RCC 7860 (cell line): ENCODE results near the gene SLC43A3.
"Not testable (repeated sequence)": the region's sequence is repeated elsewhere in the genome, so short reads cannot be mapped to it uniquely, and the experiment has no call there.

ENCODE experiments used
- DNase-seq: peaks from one replicate; pipeline ENCODE4 v3.0.0-alpha.2; 2015; ENCODE audit warnings: low spot score
- FAIRE-seq: peaks from 2 replicates; lab custom pipeline; 2012; peaks lifted over from hg19 to GRCh38; lab: Jason Lieb, UNC

The SLC43A3 gene

GRCh38 chr11:57460022-57460757 is 33.3 kb upstream of the SLC43A3 start, which contains the start of gene RTN4RL2:
Gene RTN4RL2 (plus strand): TSS chr11:57460528. CDS start chr11:57460866, 338 bp downstream.
- FAIRE-seq, result no peak

GRCh38 chr11:57459164-57460021 is 32.5 kb upstream of the SLC43A3 start:
- DNase-seq, result no peak
- FAIRE-seq, result no peak

More at GRCh38 chr11:57460022-57460757, 33.3 kb upstream of the SLC43A3 start, which contains the start of gene RTN4RL2:
- peak; percentile 43 for DNase-seq

DNA sequence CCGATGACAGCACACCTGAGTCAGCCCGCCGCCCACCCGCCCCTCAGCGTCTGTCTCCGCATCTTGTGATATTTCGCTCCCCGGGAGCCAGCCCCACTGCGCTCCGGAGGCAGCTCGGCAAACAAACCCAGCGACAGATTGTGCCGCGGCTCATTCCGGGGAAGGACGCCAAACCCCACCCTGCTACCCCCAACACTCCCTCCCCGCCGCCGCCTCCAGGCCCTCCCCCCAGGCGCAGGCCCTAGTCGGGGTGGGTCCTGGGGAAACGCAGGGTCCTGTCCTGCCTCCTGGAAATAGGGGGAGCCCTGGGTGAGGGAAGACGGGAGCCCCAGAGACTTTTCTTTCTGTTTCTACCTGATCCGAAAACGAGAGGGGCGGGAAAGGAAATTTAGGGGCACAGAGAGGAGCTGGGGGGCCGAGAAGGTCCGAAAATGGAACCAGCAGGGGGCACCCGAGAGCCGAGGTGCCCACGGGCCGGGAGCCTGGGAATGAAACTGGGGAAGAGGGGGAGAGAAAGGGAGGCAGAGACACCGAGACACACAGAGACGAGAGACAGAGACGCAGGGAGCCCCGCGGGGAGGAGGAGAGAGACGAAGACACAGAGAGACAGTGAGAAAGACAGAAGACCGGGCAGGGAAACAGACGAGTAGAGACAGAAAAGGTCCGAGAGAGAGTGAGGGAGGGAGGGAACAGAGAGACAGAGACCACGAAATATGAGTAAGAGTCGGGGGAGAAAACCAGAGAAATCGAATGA is 31.7 kb upstream of the SLC43A3 start:
- no peak for FAIRE-seq
- DNase-seq, result no peak

GRCh38 chr11:57458060-57458409 is 31.1 kb upstream of the SLC43A3 start:
- DNase-seq, result no peak
- no peak for FAIRE-seq

GRCh38 chr11:57457643-57458023 is 30.7 kb upstream of the SLC43A3 start:
- DNase-seq (no peak), FAIRE-seq (no peak)

DNA sequence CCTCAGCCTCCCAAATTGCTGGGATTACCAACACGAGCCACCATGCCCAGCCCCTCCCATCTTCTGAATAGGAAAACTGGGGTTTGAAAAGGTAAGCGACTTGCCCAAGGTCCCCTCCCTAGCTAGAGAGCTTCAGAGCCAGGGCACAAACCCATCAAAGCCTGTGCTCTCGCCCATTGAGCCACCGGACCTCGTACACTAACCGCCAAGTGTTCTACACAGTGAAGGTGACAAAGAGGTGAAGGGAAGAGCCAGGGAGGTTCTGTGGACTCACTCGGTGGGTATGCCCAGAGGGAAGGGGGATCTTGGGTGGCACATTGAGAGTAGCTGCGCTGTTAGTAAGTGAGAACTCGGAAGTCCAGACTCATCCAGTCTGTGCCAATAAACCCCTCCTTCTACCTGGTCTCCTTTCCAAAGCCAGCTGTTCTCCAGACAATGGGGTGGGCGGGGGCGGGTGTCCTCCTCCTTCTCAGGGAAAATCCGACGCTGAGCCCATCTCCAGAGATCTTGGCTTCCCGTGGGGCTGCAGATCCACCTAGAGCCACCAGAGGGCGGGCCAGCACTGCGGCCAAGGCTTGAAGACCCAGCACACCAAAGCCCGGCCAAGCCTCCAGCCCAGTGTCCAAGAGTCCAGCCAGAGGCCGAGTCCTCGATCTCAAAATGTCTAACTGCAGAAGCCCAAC is 30.2 kb upstream of the SLC43A3 start:
- DNase-seq, result peak; percentile 56
- no peak for FAIRE-seq

GRCh38 chr11:57453543-57454177 is 26.7 kb upstream of the SLC43A3 start:
- FAIRE-seq, result no peak
- DNase-seq, result no peak

DNA sequence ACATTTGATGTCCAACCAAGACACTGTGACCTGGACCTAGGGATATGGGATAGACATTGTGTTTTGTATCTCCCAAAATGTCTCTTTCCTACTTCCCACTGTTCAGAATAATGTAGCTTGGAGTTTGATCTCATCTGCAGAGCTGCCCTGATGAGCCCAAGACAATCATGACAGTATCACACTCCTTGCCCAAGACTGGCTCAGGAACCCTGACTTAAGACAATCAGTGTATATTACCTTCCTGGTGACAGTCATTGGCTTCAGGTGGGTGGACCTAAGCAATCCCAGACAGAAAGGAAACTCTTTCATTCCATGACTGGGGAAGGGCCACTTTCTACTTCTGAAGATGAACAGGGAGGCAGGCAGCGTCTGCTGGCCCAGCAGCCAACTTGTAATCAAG is 19.1 kb upstream of the SLC43A3 start:
- FAIRE-seq (no peak), DNase-seq (no peak)

DNA sequence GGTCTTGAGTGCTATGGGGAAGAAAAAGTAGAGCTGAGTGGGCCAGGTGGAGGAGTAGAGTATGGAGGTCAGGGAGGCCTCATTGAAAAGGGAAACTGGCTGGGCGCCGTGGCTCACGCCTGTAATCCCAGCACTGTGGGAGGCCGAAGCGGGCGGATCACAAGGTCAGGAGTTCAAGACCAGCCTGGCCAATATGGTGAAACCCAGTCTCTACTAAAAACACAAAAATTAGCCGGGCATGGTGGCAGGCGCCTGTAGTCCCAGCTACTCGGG is 18.1 kb upstream of the SLC43A3 start:
- DNase-seq, FAIRE-seq: not testable (repeated sequence)

DNA sequence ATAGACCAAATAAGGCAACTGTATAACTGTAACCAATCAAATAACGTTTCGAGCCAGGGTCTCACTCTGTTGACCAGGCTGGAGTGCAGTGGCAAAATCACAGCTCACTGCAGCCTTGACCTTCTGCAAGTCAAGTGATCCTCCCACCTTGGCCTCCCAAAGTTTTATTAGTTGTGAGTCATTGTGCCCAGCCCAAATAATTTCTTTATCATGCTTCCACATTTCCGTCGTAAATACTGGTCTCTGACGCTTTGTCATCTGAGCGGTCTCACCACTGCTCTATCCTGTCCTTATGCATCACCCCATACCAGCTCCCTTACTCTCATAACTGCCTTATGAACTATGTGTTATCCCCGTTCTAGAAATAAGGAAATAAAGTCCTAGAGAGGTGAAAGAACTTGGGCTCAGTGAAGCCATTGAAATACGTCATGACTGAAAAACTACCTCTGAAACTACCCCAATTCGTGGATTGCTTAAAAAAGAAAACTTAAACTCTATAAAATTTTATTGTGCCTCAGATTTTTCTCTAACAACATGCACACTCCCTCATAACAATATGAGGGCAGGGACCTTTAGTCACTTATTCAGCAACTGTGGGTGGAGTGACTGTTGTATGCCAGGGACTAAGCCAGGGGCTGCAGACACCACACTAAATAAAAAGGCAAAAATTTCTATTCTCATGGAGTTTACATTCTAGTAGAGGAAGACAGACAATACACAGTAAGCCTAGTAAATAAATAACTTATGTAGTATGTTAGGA is 17.6 kb upstream of the SLC43A3 start:
- DNase-seq, result no peak
- FAIRE-seq, result no peak

- no peak for FAIRE-seq
- no peak for DNase-seq
Measured at GRCh38 chr11:57440744-57441414, 14.0 kb upstream of the SLC43A3 start.

- FAIRE-seq (no peak), DNase-seq (no peak)
Measured at GRCh38 chr11:57439786-57440185, 12.9 kb upstream of the SLC43A3 start.

DNA sequence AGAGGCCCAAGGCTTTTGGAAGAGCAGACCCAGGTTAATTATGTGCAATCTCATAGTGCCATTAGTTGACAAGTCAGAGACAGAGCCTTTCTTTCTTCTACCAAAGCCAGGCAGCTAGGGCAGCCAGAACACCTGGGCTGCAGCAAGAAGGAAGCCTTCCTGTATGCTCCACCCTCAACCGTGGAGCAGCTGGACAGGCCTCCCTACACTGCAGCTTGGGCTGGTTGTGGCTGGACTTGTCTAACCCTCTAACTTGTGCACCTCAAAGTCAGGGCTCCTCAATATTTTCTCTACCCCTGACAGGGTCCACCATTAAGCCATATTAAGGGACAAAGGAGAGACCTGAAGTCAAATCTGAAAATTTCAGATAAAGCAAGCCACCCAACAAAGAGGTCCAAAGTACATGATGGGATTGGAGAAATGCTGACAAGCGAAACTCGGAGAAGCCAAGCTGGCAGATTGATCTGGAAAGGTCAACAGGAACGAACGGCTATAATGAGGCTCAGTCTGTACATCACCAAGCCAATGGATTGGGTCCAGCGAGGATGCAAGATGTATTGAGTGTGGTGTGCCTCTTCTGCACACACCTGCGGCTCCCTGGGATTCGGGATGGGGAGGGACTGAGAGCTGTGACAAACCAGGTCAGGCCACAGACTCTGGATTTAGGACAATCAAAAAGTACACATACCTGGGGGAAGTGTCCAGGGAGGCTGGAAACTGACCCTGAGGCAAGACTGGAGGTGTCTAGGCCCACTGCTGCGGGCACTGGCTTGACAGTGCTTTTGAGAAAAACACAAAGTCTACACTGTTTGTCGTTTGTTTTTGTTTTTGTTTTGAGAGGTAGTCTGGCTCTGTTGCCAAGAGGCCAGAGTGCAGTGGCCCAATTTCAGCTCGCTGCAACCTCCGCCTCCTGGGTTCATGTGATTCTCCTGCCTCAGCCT is 11.7 kb upstream of the SLC43A3 start:
- DNase-seq (no peak), FAIRE-seq (no peak)

DNA sequence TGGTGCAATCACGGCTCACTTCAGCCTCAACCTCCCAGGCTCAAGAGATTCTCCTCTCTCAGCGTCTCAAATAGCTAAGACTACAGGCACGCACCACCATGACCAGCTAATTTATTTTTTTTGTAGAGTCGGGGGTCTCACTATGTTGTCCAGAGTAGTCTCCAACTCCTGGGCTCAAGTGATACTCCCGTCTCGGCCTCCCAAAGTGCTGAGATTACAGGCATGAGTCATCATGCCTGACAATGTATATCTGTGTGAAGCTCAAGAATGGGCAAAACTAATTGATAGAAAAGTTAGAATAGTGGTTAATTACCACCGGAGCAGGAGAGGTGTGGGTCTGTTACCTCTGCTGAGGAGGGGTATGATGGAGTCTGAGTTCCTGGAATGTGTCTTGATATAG is 9.1 kb upstream of the SLC43A3 start:
- FAIRE-seq, result no peak
- no peak for DNase-seq

GRCh38 chr11:57434640-57435546 is 8.0 kb upstream of the SLC43A3 start:
- peak; percentile 72 for DNase-seq

GRCh38 chr11:57432714-57433163 is 5.8 kb upstream of the SLC43A3 start:
- FAIRE-seq (peak; percentile 91), DNase-seq (peak; percentile 82)

More at GRCh38 chr11:57434640-57435546, 8.0 kb upstream of the SLC43A3 start:
- peak; percentile 93 for FAIRE-seq

- FAIRE-seq, result no peak
Measured at GRCh38 chr11:57432149-57432561, 5.2 kb upstream of the SLC43A3 start.

More at GRCh38 chr11:57432149-57432561, 5.2 kb upstream of the SLC43A3 start:
- no peak for DNase-seq
